ENCODE data around the gene PRIMPOL. TPM values are rescaled to one million over a fixed set of nuclear protein-coding genes. Genes with fewer than 3 reads are reported as not detected.

The PRIMPOL gene
- total RNA-seq, 1 donor: 29.9 TPM

DNA sequence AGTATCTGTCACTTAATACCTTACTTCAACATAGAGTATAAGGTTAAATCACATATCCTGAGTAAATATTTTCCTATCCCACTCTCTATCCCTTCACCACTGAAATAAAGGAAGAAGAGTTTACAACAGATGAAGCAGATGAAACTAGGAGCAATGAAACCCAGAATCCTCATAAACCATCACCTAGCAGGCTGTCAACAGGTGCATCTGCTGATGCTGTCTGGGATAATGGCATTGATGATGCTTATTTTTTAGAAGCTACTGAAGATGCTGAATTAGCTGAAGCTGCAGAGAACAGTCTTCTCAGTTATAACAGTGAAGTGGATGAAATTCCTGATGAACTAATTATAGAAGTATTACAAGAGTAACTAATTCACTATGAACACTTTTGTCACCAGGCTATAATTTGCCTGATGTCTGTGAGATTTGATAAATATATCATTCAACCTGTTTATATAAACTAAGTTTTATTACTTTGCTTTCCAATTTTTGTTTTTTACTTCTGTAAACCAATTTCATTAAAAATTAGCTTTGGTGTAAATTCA, 44.9 kb downstream of the PRIMPOL start:
- no peak overlapping the region for H3K4me3 ChIP-seq (ENCODE audit: low read depth, low read length)
- no peak for DNase-seq (ENCODE audit: low read depth)
- TF ChIP-seq, protein P1, sequence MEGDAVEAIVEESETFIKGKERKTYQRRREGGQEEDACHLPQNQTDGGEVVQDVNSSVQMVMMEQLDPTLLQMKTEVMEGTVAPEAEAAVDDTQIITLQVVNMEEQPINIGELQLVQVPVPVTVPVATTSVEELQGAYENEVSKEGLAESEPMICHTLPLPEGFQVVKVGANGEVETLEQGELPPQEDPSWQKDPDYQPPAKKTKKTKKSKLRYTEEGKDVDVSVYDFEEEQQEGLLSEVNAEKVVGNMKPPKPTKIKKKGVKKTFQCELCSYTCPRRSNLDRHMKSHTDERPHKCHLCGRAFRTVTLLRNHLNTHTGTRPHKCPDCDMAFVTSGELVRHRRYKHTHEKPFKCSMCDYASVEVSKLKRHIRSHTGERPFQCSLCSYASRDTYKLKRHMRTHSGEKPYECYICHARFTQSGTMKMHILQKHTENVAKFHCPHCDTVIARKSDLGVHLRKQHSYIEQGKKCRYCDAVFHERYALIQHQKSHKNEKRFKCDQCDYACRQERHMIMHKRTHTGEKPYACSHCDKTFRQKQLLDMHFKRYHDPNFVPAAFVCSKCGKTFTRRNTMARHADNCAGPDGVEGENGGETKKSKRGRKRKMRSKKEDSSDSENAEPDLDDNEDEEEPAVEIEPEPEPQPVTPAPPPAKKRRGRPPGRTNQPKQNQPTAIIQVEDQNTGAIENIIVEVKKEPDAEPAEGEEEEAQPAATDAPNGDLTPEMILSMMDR (IDR thresholded peaks at IDR 0.05; ENCODE audit: insufficient read depth, low read length): no peak

DNA sequence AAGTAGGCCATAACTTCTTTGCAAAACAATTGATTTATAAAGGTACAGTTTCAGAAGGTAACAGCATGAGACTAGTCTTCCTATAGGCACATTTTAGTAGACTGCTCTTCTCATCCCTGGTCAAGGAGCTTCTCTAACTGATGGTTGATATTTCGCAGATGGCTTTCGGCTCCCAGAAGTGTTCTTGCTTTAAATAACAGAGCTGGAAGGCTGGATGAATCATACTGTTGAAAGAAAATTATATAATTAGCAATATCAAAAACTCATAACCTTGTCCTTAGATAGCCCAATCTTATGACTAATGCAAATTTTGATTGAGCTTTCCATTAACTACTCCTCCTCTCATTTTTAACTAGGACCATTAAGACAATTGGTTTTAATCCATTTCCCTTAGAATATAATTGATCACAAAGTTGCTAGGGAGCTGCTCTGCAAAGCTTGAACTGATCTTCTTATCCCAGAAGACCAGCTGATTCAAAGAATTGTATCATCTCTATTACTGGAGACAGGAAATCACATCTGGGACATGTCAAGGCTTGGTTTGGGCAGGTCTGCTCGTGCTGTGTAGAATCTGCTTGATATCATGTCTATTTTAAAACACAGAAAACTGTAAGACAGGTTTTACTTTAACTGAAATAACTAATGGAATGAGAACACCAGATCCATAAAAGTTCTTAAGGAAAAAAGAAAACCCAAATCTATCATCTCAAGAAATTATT, 45.8 kb downstream of the PRIMPOL start:
- H3K4me3 ChIP-seq (ENCODE audit: low read depth, low read length): no peak overlapping the region
- DNase-seq (ENCODE audit: low read depth): no peak
- TF ChIP-seq, protein P1 (IDR thresholded peaks at IDR 0.05; ENCODE audit: insufficient read depth, low read length): no peak

DNA sequence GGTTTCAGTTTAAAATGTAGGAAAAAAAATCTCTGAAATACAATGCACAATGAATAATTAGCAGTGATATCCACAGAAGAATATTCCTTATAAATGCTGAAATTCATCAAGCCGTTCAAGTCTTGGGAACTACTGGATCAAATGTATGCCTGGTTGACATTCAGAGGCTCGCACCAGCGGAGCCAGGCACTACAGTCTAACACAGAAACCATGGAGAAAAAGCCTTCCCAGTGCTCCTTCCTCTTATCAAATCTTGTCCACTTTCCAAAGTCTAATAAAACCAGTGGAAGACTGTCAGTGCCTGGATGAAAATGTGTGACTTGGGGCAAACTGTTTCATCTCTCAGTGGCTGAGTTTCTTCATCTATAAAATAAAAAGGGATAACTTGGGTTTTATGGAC, 48.4 kb downstream of the PRIMPOL start:
- peak overlapping the region; percentile 37 for H3K4me3 ChIP-seq (ENCODE audit: low read depth, low read length)
- peak; percentile 32 for DNase-seq (ENCODE audit: low read depth)
- TF ChIP-seq, protein P1 (IDR thresholded peaks at IDR 0.05; ENCODE audit: insufficient read depth, low read length): no peak

DNA sequence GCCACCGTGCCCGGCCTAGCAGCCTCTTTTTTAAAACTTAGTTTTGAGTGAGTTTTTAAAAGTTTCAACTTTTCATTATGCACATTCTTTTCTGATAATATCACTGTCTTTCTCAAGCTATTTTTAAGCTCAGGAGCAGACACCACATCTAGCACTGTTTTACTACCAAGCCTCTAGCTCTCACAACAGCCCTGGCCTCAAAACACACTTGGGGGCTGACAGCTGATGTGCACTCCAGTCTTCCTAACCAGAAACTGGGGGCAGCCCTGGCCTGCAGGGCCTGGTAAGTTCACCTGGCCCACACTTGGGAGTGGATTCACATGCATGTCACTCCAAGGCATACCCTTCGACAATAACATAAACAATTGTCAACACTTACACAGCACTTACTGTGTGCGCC, 50.4 kb downstream of the PRIMPOL start:
- no peak overlapping the region for H3K4me3 ChIP-seq (ENCODE audit: low read depth, low read length)
- DNase-seq (ENCODE audit: low read depth): no peak
- TF ChIP-seq, protein P1 (IDR thresholded peaks at IDR 0.05; ENCODE audit: insufficient read depth, low read length): no peak

DNA sequence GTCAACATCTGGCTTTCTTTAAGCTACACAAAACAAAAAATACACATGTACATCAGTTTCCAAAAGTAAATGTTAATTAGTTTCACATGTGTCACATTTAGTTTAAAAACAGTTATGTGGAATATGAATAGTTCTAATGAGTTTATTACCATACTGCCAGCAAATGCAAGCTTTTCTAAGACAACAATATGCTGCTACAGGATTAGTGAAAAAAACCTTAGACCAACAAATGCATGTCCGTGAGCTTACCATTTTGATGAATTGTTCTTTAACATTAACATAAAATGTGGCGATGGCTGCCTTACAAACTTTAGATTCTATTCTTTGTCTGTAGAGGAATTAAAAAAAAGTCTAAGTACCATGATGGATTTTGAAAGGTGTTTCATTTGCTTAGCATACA, 52.6 kb downstream of the PRIMPOL start:
- TF ChIP-seq, protein P1 (IDR thresholded peaks at IDR 0.05; ENCODE audit: insufficient read depth, low read length): no peak
- no peak overlapping the region for H3K4me3 ChIP-seq (ENCODE audit: low read depth, low read length)
- no peak for DNase-seq (ENCODE audit: low read depth)

DNA sequence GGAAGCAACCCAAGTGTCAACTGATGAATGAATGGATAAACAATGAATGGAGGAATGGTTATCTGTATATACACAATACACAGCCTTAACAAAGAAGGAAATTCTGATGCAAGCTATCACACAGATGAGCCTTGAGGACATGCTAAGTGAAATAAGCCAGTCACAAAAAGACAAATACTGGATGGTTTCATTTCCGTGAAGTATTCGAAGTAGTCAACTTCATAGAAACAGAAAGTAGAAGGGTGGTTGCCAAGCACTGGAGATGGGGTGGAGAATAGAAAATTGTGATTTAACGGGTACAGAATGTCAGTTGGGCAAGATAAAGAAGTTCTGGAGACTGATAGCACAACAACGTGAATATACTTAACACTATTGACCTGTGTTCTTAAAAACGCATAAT, 56.2 kb downstream of the PRIMPOL start:
- no peak for DNase-seq (ENCODE audit: low read depth)
- H3K4me3 ChIP-seq (ENCODE audit: low read depth, low read length): no peak overlapping the region
- TF ChIP-seq, protein P1 (IDR thresholded peaks at IDR 0.05; ENCODE audit: insufficient read depth, low read length): no peak

Measured in fibroblast of the aortic adventitia (primary cell).